SK-N-SH (cell line): ENCODE results near the gene RBM10. TPM values are rescaled to one million over a fixed set of nuclear protein-coding genes. Genes with fewer than 3 reads are reported as not detected.

Source experiments
- CTCF ChIA-PET: fragments of 300-600, 350-600 bp; formaldehyde crosslinking; extraction: SDS; loops from one replicate; lab custom pipeline; 2021; lab: Yijun Ruan, JAX
- POLR2A ChIA-PET: fragments of 350-600 bp; sonication (Branson Sonifier 250); formaldehyde crosslinking; extraction: SDS; loops from one replicate; lab custom pipeline; 2020; ENCODE audit warnings: antibody characterized with exemption, inconsistent platforms; lab: Yijun Ruan, JAX
- DNase-seq: peaks from one replicate; pipeline ENCODE4 v3.0.0; 2012
- H2AFZ ChIP-seq: fragments of 200-600 bp; sonication (generic); 2 replicates; pipeline ENCODE4 v1.8.1; 2016; ENCODE audit warnings: antibody characterized with exemption, mild to moderate bottlenecking, low read depth
- H3F3A ChIP-seq: fragments of 200-600 bp; sonication (generic); replicated peaks from 2 replicates; pipeline ENCODE3; 2016; ENCODE audit warnings: antibody characterized with exemption, mild to moderate bottlenecking; ENCODE audit not compliant: insufficient read depth
- H3K27ac ChIP-seq, 2 experiments: fragments of 200-500 bp in 1 of 2; fragments of 200-600 bp in 1 of 2; sonication (Bioruptor generic) in 1 of 2; sonication (generic), shearing (Covaris generic) in 1 of 2; 2 replicates each; pipeline versions ENCODE4 v1.5.1 to v1.6.1; 2014 to 2016; ENCODE audit warnings: low read depth in 2 of 2, inconsistent platforms in 1 of 2, low read length in 1 of 2, mild to moderate bottlenecking in 1 of 2, mixed read lengths in 1 of 2
- H3K27me3 ChIP-seq: fragments of 200-600 bp; sonication (generic), shearing (Covaris generic); 2 replicates; pipeline ENCODE4 v1.6.1; 2016; ENCODE audit warnings: mixed run types; ENCODE audit not compliant: insufficient read depth
- H3K36me3 ChIP-seq, 2 experiments: fragments of 200-500 bp in 1 of 2; fragments of 200-600 bp in 1 of 2; sonication (Bioruptor generic) in 1 of 2; sonication (generic) in 1 of 2; replicated peaks in 1 of 2; 2 replicates each; pipeline versions ENCODE3 to v1.5.1; 2014 to 2016; ENCODE audit warnings: low read length in 1 of 2, mild to moderate bottlenecking in 1 of 2; ENCODE audit not compliant: insufficient read depth in 2 of 2, control insufficient read depth in 1 of 2
- H3K4me1 ChIP-seq, 2 experiments: fragments of 200-500 bp in 1 of 2; fragments of 200-600 bp in 1 of 2; sonication (Bioruptor generic) in 1 of 2; sonication (generic), shearing (Covaris generic) in 1 of 2; 2 replicates each; pipeline versions ENCODE4 v1.5.1 to v1.6.1; 2014 to 2016; ENCODE audit warnings: low read depth in 1 of 2, low read length in 1 of 2, mixed run types in 1 of 2; ENCODE audit not compliant: insufficient read depth in 2 of 2, control insufficient read depth in 1 of 2
- H3K4me2 ChIP-seq: fragments of 200-600 bp; sonication (generic), shearing (Covaris generic); 2 replicates; pipeline ENCODE4 v1.6.1; 2017; ENCODE audit warnings: mixed run types
- H3K4me3 ChIP-seq, 2 experiments: fragments of 200-500 bp in 1 of 2; fragments of 200-600 bp in 1 of 2; sonication (Bioruptor generic) in 1 of 2; sonication (generic), shearing (Covaris generic) in 1 of 2; 2 replicates each; pipeline versions ENCODE4 v1.5.1 to v1.8.1; 2014 to 2016; ENCODE audit warnings: low read depth in 2 of 2, inconsistent platforms in 1 of 2, low read length in 1 of 2, mild to moderate bottlenecking in 1 of 2, mixed read lengths in 1 of 2, moderate library complexity in 1 of 2
- H3K79me2 ChIP-seq: fragments of 200-600 bp; sonication (generic); 2 replicates; pipeline ENCODE4 v1.8.1; 2017; ENCODE audit warnings: mild to moderate bottlenecking; ENCODE audit not compliant: insufficient read depth
- H3K9ac ChIP-seq: fragments of 200-600 bp; sonication (generic); 2 replicates; pipeline ENCODE4 v1.6.1; 2017; ENCODE audit warnings: mixed run types
- H3K9me2 ChIP-seq: fragments of 200-600 bp; sonication (generic); 2 replicates; pipeline ENCODE4 v1.6.1; 2017; ENCODE audit warnings: mixed run types
- H3K9me3 ChIP-seq: fragments of 200-600 bp; sonication (generic); 2 replicates; pipeline ENCODE4 v1.6.1; 2017; ENCODE audit warnings: mixed run types, mild to moderate bottlenecking, moderate library complexity
- H4K20me1 ChIP-seq: fragments of 200-600 bp; sonication (generic); 2 replicates; pipeline ENCODE4 v1.6.1; 2017; ENCODE audit warnings: mild to moderate bottlenecking, mixed run types; ENCODE audit not compliant: insufficient read depth
- CHD2 ChIP-seq: fragments of 150-350 bp; IDR thresholded peaks from 2 replicates; pipeline ENCODE4 v1.6.1; 2018; ENCODE audit warnings: low read length; ENCODE audit not compliant: partially characterized antibody
- ELF1 ChIP-seq: IDR thresholded peaks from 2 replicates; pipeline ENCODE4 v1.4.0; 2012
- EP300 ChIP-seq, 2 experiments: IDR thresholded peaks; 2 replicates each; pipeline versions ENCODE4 v1.4.0 to v1.6.1; 2012; ENCODE audit warnings: borderline replicate concordance in 1 of 2, low read depth in 1 of 2, low read length in 1 of 2
- GABPA ChIP-seq: IDR thresholded peaks from 2 replicates; pipeline ENCODE4 v1.4.0; 2012; ENCODE audit warnings: low read depth, mild to moderate bottlenecking
- JUND ChIP-seq: IDR thresholded peaks from 2 replicates; pipeline ENCODE4 v1.4.0; 2012
- MEF2A ChIP-seq: IDR thresholded peaks from 2 replicates; pipeline ENCODE4 v1.4.0; 2012; ENCODE audit warnings: low read depth, borderline replicate concordance
- NRF1 ChIP-seq: IDR thresholded peaks from 2 replicates; pipeline ENCODE4 v1.6.1; 2012; ENCODE audit warnings: low read depth, mild to moderate bottlenecking, low read length
- RCOR1 ChIP-seq: fragments of 150-350 bp; IDR thresholded peaks from 2 replicates; pipeline ENCODE4 v1.6.1; 2017; ENCODE audit warnings: antibody characterized with exemption, low read length
- RFX5 ChIP-seq: IDR thresholded peaks from 2 replicates; pipeline ENCODE4 v1.6.1; 2012; ENCODE audit warnings: mild to moderate bottlenecking, improper control_type of control experiment, low read length
- TAF1 ChIP-seq: IDR thresholded peaks from 2 replicates; pipeline ENCODE4 v1.6.1; 2012; ENCODE audit warnings: low read depth, mild to moderate bottlenecking, low read length, moderate library complexity, borderline replicate concordance
- TCF12 ChIP-seq: IDR thresholded peaks from 2 replicates; pipeline ENCODE4 v1.4.0; 2012
- YY1 ChIP-seq: IDR thresholded peaks from 2 replicates; pipeline ENCODE4 v1.4.0; 2012; ENCODE audit warnings: low read depth, mild to moderate bottlenecking
- WGBS: methylation state at CpG from one replicate; pipeline ENCODE4 v1.1.6; 2017; ENCODE audit warnings: low lambda C conversion rate; 5-methylcytosine and 5-hydroxymethylcytosine counted together
- polyA plus RNA-seq, 3 experiments: library from polyadenylated mRNA; depleted of rRNA; stranded (reverse); fragments of >200 nt; gene quantifications; 2 replicates each; pipeline ENCODE4 v1.2.3, GENCODE V29; 2012
- TF ChIP-seq, protein P1 (sequence below): fragments of 150-350 bp; IDR thresholded peaks from 2 replicates; pipeline ENCODE4 v1.6.1; 2017; ENCODE audit warnings: antibody characterized with exemption, low read length, low read depth, borderline replicate concordance
- TF ChIP-seq, protein P2 (sequence below): IDR thresholded peaks from 2 replicates; pipeline ENCODE4 v1.4.0; 2012; ENCODE audit warnings: low read depth, borderline replicate concordance
- TF ChIP-seq, protein P3 (sequence below): fragments of 200-600 bp; sonication (generic); IDR thresholded peaks from 2 replicates; pipeline ENCODE4 v1.6.1; 2017; ENCODE audit warnings: antibody characterized with exemption, mild to moderate bottlenecking, moderate library complexity
- TF ChIP-seq, protein P4 (sequence below): IDR thresholded peaks from 2 replicates; pipeline ENCODE4 v1.4.0; 2012; ENCODE audit warnings: low read depth, borderline replicate concordance
- TF ChIP-seq, protein P5 (sequence below): IDR thresholded peaks from 2 replicates; pipeline ENCODE4 v1.4.0; 2012; ENCODE audit warnings: low read depth
- TF ChIP-seq, protein P6 (sequence below): IDR thresholded peaks from 2 replicates; pipeline ENCODE4 v1.6.1; 2012; ENCODE audit warnings: mild to moderate bottlenecking, low read depth, low read length, moderate library complexity

The RBM10 gene
- polyA plus RNA-seq, 1 of the 3 experiments (the other 2 are of a cell fraction) = 34.4 TPM

DNA sequence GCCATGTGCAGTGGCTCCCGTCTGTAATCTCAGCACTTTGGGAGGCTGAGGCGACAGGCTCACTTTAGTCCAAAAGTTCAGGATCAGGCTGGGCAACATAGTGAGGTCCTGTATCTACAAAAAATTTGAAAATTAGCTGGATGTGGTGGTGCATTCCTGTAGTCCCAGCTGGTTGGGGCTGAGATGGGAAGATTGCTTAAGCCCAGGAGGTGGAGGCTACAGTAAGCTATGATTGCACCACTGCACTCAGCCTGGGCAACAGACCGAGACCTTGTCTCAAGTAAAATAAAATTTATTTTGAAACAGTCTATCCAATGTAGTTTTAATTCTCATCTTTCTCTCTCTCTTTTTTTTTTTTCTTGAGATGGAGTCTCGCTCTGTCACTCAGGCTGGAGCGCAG, 21.1 kb downstream of the RBM10 start (continued):
- no peak for TF ChIP-seq EP300 (IDR thresholded peaks at IDR 0.05; ENCODE audit: borderline replicate concordance in 1 of 2, low read depth in 1 of 2, low read length in 1 of 2)
- no peak for TF ChIP-seq TAF1
- TF ChIP-seq MEF2A = no peak
- TF ChIP-seq CHD2 = no peak
- TF ChIP-seq TCF12 = no peak
- TF ChIP-seq RCOR1 = no peak
- no peak for TF ChIP-seq ELF1

DNA sequence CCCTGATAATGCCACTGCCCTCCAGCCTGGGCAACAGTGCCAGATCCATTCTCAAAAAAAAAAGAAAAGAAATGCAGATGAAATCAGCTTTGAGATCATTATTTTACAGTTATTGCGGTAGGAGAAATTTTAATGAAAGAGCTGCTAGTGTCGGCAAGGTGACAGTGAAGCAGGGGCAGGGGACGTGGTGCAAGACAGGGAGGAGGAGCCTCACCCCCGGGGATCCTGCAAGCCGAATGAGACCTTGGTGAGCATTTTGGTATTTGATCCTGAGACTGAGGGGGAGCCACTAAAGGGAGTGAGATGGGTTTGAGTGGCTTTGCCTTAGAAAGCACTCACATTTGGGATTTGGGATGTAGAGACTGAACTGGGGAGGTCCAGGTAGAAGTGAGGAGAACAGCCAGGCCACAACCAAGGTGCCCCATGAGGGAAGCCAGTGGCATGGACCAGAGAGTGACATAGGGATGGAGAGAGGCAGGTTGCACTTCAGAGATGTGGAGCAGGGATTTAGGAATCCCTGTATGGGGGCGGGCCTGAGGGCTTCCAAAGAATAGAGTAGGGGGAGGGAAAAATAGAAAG, 23.6 kb downstream of the RBM10 start:
- no peaks in the 10 kb centered on the region for H3F3A ChIP-seq
- H3K27me3 ChIP-seq = peaks cover 24% of the 10 kb centered on the region; the same call in 1 of the 2 replicates
- H3K79me2 ChIP-seq = peaks cover 33% of the 10 kb centered on the region
- H3K4me2 ChIP-seq = no peak overlapping the region
- POLR2A ChIA-PET = no interaction called here
- H3K36me3 ChIP-seq = peaks cover 0 to 10% of the 10 kb centered on the region in 2 experiments
- no peak overlapping the region for H3K4me3 ChIP-seq
- CTCF ChIA-PET = no interaction called here
- 41% methylated on average over 6 of the region's 6 CpGs for WGBS
- no peak overlapping the region for H2AFZ ChIP-seq
- no peak overlapping the region for H3K9ac ChIP-seq
- H3K9me3 ChIP-seq = no peaks in the 10 kb centered on the region
- H4K20me1 ChIP-seq = no peaks in the 10 kb centered on the region
- no peak for DNase-seq
- no peak overlapping the region for H3K27ac ChIP-seq
- H3K4me1 ChIP-seq = no peaks in the 10 kb centered on the region
- H3K9me2 ChIP-seq = no peaks in the 10 kb centered on the region
- TF ChIP-seq JUND = no peak
- TF ChIP-seq, protein P1, sequence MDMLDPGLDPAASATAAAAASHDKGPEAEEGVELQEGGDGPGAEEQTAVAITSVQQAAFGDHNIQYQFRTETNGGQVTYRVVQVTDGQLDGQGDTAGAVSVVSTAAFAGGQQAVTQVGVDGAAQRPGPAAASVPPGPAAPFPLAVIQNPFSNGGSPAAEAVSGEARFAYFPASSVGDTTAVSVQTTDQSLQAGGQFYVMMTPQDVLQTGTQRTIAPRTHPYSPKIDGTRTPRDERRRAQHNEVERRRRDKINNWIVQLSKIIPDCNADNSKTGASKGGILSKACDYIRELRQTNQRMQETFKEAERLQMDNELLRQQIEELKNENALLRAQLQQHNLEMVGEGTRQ = no peak
- TF ChIP-seq NRF1 = no peak
- TF ChIP-seq, protein P2, sequence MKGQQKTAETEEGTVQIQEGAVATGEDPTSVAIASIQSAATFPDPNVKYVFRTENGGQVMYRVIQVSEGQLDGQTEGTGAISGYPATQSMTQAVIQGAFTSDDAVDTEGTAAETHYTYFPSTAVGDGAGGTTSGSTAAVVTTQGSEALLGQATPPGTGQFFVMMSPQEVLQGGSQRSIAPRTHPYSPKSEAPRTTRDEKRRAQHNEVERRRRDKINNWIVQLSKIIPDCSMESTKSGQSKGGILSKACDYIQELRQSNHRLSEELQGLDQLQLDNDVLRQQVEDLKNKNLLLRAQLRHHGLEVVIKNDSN = no peak
- TF ChIP-seq, protein P3, sequence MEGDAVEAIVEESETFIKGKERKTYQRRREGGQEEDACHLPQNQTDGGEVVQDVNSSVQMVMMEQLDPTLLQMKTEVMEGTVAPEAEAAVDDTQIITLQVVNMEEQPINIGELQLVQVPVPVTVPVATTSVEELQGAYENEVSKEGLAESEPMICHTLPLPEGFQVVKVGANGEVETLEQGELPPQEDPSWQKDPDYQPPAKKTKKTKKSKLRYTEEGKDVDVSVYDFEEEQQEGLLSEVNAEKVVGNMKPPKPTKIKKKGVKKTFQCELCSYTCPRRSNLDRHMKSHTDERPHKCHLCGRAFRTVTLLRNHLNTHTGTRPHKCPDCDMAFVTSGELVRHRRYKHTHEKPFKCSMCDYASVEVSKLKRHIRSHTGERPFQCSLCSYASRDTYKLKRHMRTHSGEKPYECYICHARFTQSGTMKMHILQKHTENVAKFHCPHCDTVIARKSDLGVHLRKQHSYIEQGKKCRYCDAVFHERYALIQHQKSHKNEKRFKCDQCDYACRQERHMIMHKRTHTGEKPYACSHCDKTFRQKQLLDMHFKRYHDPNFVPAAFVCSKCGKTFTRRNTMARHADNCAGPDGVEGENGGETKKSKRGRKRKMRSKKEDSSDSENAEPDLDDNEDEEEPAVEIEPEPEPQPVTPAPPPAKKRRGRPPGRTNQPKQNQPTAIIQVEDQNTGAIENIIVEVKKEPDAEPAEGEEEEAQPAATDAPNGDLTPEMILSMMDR = no peak
- TF ChIP-seq, protein P4, sequence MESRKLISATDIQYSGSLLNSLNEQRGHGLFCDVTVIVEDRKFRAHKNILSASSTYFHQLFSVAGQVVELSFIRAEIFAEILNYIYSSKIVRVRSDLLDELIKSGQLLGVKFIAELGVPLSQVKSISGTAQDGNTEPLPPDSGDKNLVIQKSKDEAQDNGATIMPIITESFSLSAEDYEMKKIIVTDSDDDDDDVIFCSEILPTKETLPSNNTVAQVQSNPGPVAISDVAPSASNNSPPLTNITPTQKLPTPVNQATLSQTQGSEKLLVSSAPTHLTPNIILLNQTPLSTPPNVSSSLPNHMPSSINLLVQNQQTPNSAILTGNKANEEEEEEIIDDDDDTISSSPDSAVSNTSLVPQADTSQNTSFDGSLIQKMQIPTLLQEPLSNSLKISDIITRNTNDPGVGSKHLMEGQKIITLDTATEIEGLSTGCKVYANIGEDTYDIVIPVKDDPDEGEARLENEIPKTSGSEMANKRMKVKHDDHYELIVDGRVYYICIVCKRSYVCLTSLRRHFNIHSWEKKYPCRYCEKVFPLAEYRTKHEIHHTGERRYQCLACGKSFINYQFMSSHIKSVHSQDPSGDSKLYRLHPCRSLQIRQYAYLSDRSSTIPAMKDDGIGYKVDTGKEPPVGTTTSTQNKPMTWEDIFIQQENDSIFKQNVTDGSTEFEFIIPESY = no peak
- TF ChIP-seq, protein P5, sequence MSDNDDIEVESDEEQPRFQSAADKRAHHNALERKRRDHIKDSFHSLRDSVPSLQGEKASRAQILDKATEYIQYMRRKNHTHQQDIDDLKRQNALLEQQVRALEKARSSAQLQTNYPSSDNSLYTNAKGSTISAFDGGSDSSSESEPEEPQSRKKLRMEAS = no peak
- TF ChIP-seq EP300 (IDR thresholded peaks at IDR 0.05; ENCODE audit: borderline replicate concordance in 1 of 2, low read depth in 1 of 2, low read length in 1 of 2) = no peak
- no peak for TF ChIP-seq RFX5
- TF ChIP-seq YY1 = no peak
- TF ChIP-seq, protein P6, sequence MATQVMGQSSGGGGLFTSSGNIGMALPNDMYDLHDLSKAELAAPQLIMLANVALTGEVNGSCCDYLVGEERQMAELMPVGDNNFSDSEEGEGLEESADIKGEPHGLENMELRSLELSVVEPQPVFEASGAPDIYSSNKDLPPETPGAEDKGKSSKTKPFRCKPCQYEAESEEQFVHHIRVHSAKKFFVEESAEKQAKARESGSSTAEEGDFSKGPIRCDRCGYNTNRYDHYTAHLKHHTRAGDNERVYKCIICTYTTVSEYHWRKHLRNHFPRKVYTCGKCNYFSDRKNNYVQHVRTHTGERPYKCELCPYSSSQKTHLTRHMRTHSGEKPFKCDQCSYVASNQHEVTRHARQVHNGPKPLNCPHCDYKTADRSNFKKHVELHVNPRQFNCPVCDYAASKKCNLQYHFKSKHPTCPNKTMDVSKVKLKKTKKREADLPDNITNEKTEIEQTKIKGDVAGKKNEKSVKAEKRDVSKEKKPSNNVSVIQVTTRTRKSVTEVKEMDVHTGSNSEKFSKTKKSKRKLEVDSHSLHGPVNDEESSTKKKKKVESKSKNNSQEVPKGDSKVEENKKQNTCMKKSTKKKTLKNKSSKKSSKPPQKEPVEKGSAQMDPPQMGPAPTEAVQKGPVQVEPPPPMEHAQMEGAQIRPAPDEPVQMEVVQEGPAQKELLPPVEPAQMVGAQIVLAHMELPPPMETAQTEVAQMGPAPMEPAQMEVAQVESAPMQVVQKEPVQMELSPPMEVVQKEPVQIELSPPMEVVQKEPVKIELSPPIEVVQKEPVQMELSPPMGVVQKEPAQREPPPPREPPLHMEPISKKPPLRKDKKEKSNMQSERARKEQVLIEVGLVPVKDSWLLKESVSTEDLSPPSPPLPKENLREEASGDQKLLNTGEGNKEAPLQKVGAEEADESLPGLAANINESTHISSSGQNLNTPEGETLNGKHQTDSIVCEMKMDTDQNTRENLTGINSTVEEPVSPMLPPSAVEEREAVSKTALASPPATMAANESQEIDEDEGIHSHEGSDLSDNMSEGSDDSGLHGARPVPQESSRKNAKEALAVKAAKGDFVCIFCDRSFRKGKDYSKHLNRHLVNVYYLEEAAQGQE = no peak
- no peak for TF ChIP-seq GABPA
